HG03442 (cell line): ENCODE results near the gene XPNPEP1.
A peak's percentile ranks its signal among the peaks of the same experiment; 100 is the strongest.

Source experiments
- ATAC-seq: cut with Tn5 transposase; IDR thresholded peaks from one replicate; pipeline ENCODE4 v1.9.1; 2021; ENCODE audit warnings: mild to moderate bottlenecking, moderate library complexity; ENCODE audit not compliant: unreplicated experiment

The XPNPEP1 gene

GRCh38 chr10:109866995-109867635 lies 56.2 kb downstream of the XPNPEP1 start:
- ATAC-seq = no peak

- no peak for ATAC-seq
Measured at GRCh38 chr10:109866168-109866994, 56.9 kb downstream of the XPNPEP1 start.

- ATAC-seq = no peak
Measured at GRCh38 chr10:109863775-109864174, 59.5 kb downstream of the XPNPEP1 start.

GRCh38 chr10:109862738-109863137 lies 60.6 kb downstream of the XPNPEP1 start:
- no peak for ATAC-seq

- no peak for ATAC-seq
Measured at GRCh38 chr10:109862041-109862440, 61.3 kb downstream of the XPNPEP1 start.

GRCh38 chr10:109861081-109861480 lies 62.2 kb downstream of the XPNPEP1 start:
- ATAC-seq = no peak

GRCh38 chr10:109859221-109859620 lies 64.1 kb downstream of the XPNPEP1 start:
- no peak for ATAC-seq

GRCh38 chr10:109855746-109856145 lies 67.6 kb downstream of the XPNPEP1 start:
- ATAC-seq = no peak

GRCh38 chr10:109853921-109854320 lies 69.4 kb downstream of the XPNPEP1 start:
- ATAC-seq = no peak

- peak; percentile 92 for ATAC-seq
Measured at GRCh38 chr10:109852475-109853037, 70.8 kb downstream of the XPNPEP1 start.

- ATAC-seq = peak; percentile 4
Measured at GRCh38 chr10:109851616-109852474, 71.5 kb downstream of the XPNPEP1 start.

GRCh38 chr10:109846832-109847231 lies 76.5 kb downstream of the XPNPEP1 start:
- no peak for ATAC-seq

- ATAC-seq = no peak
Measured at GRCh38 chr10:109845308-109845707, 78.0 kb downstream of the XPNPEP1 start.

- no peak for ATAC-seq
Measured at GRCh38 chr10:109838592-109839244, 84.6 kb downstream of the XPNPEP1 start.

- no peak for ATAC-seq
Measured at GRCh38 chr10:109837384-109837783, 85.9 kb downstream of the XPNPEP1 start.

GRCh38 chr10:109835257-109835656 lies 88.1 kb downstream of the XPNPEP1 start:
- ATAC-seq = no peak

GRCh38 chr10:109831846-109832245 lies 91.5 kb downstream of the XPNPEP1 start:
- no peak for ATAC-seq

GRCh38 chr10:109824206-109824605 lies 99.1 kb downstream of the XPNPEP1 start:
- no peak for ATAC-seq

GRCh38 chr10:109823196-109823595 lies 100.1 kb downstream of the XPNPEP1 start:
- no peak for ATAC-seq

GRCh38 chr10:109821672-109822071 lies 101.6 kb downstream of the XPNPEP1 start:
- ATAC-seq = no peak
